ENCODE results near the gene GJB3.

Gene GJB3

GRCh38 chr1:34827341-34827941 lies 46.4 kb downstream of the GJB3 start:
- DNase-seq, result no peak

GRCh38 chr1:34828611-34829010 lies 47.6 kb downstream of the GJB3 start:
- no peak for DNase-seq

GRCh38 chr1:34829250-34829649 lies 48.2 kb downstream of the GJB3 start:
- DNase-seq, result no peak

GRCh38 chr1:34831721-34832246 lies 50.8 kb downstream of the GJB3 start:
- no peak for DNase-seq

- no peak for DNase-seq
These were observed 52.7 kb downstream of the GJB3 start for GRCh38 chr1:34833711-34834110.
